Esophagus squamous epithelium (tissue), 5 donors: Measurements from ENCODE around the gene GPX4. TPM values are rescaled to one million over a fixed set of nuclear protein-coding genes. Genes with fewer than 3 reads are reported as not detected.
"Not testable (repeated sequence)": the region's sequence is repeated elsewhere in the genome, so short reads cannot be mapped to it uniquely, and the experiment has no call there.

Source experiments
- DNase-seq: peaks from one replicate; lab custom pipeline; 2025; lab: John Stamatoyannopoulos, UW
- H3K27ac ChIP-seq, 4 donors: fragments of 200-600 bp; sonication (generic); one replicate each; pipeline ENCODE4 v1.5.1; 2016 to 2019; ENCODE audit warnings: mild to moderate bottlenecking in 1 of 4
- H3K27me3 ChIP-seq, 4 donors: fragments of 200-600 bp; sonication (generic); 1 replicate in 3 of 4; 2 replicates in 1 of 4; pipeline versions ENCODE4 v1.5.1 to v1.6.0; 2017 to 2021; ENCODE audit warnings: antibody characterized with exemption in 1 of 4
- H3K36me3 ChIP-seq, 3 donors: fragments of 200-600 bp; sonication (generic); one replicate each; pipeline ENCODE4 v1.5.1; 2016 to 2019
- H3K4me1 ChIP-seq, 3 donors: fragments of 200-600 bp; sonication (generic); one replicate each; pipeline ENCODE4 v1.5.1; 2017 to 2019
- H3K4me3 ChIP-seq, 4 donors: fragments of 200-600 bp; sonication (generic); 1 replicate in 3 of 4; 2 replicates in 1 of 4; pipeline ENCODE4 v1.5.1; 2016 to 2019; ENCODE audit warnings: mild to moderate bottlenecking in 2 of 4, moderate library complexity in 1 of 4
- H3K9me3 ChIP-seq, 3 donors: fragments of 200-600 bp; sonication (generic); one replicate each; pipeline ENCODE4 v1.5.1; 2016 to 2019
- CTCF ChIP-seq, 6 experiments: fragments of 450-650 bp in 4 of 6; fragments of 200-600 bp in 2 of 6; sonication (generic) in 2 of 6; IDR thresholded peaks; one replicate each; pipeline ENCODE4 v1.5.1; 2016 to 2019; ENCODE audit warnings: antibody characterized with exemption in 6 of 6, mild to moderate bottlenecking in 4 of 6, moderate library complexity in 4 of 6
- POLR2A ChIP-seq, 4 donors: fragments of 450-650 bp; IDR thresholded peaks; one replicate each; pipeline ENCODE4 v1.6.1; 2017; ENCODE audit warnings: antibody characterized with exemption in 4 of 4, mild to moderate bottlenecking in 4 of 4, moderate library complexity in 3 of 4
- WGBS, 2 donors: methylation state at CpG; one replicate each; pipeline ENCODE4 v1.1.5; 2018; 5-methylcytosine and 5-hydroxymethylcytosine counted together
- intact Hi-C: fragments of 100-400 bp; cut with DNase I; formaldehyde crosslinking; loops from one replicate; pipeline ENCODE4 v1.15.0; 2022
- total RNA-seq, 4 donors: library from RNA; depleted of rRNA; stranded (reverse); fragments of >200 nt; gene quantifications; one replicate each; pipeline ENCODE4 v1.1.0, GENCODE V29; 2016
- donor health status: DM: yes; HTN: yes; CAD: no.

The GPX4 gene
- total RNA-seq, 4 donors from 2014 or later, result 108 to 405 (median 244) TPM

DNA sequence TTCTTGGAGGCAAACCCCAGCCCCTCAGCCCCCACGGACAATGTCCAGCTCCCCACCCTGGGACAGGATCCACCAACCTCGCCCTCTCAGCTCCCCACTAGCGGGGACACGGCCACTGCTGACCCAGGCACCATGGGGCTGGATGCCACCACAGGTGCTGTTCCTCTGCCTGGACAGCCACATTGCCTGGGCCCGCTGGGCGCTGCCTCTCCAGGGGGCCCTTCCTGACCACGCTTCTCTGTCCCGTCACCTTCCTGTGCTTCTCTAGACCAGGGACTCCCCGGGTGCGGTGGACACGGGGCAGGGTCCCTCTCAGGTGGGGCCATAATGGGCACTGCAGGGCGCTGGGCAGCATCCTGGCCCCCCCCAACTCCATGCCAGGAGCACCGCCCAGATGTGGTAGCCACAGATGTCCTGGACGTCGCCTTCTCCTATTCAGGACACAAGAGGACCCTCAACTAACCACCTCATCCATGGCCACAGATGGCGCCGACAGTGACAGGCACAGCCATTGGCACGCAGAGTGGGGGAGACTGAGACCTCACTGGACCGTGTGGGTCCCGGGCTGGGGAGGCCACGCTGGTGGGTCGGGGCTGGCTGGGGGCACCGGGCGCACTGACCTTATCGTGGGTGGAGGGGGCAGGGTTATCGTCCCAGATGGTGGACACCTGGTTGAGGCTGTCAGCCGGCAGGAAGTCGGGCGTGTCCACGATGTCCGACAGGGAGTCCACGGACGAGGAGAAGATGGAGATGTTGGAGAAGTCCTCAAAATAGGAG, 23.4 kb downstream of the GPX4 start:
- no peak overlapping the region for H3K4me3 ChIP-seq
- peak overlapping the region; percentile 40 to 64 (median 56) for H3K27ac ChIP-seq
- no peaks in the 10 kb centered on the region for H3K9me3 ChIP-seq
- 77 to 92% methylated on average over 10 to 15 of the region's 33 CpGs for WGBS, 2 donors
- no peak for DNase-seq
- H3K4me1 ChIP-seq, result peaks cover 49 to 96% (median 63%) of the 10 kb centered on the region in 3 donors
- TF ChIP-seq CTCF (IDR thresholded peaks at IDR 0.05), result no peak
- TF ChIP-seq POLR2A (IDR thresholded peaks at IDR 0.05), result no peak
- intact Hi-C loops, result no loop called here
- no peaks in the 10 kb centered on the region for H3K27me3 ChIP-seq
- H3K36me3 ChIP-seq, result peaks cover 40 to 77% (median 44%) of the 10 kb centered on the region in 3 donors

- DNase-seq, result no peak
- Histone ChIP-seq H3K4me1 (peaks cover 57 to 99% (median 71%) of the 10 kb centered on the region in 3 donors), H3K36me3 (peaks cover 31 to 68% (median 34%) of the 10 kb centered on the region in 3 donors)
Measured at GRCh38 chr19:1128106-1128505, 24.3 kb downstream of the GPX4 start.

GRCh38 chr19:1129084-1129483, 25.3 kb downstream of the GPX4 start:
- H3K9me3 ChIP-seq, intact Hi-C loops, H3K27me3 ChIP-seq, DNase-seq: not testable (repeated sequence)
- WGBS, 2 donors, result 87 to 92% methylated on average over 5 to 7 of the region's 7 CpGs
- Histone ChIP-seq H3K4me3 (peak overlapping the region in 1 of 4 donors; percentile 84), H3K27ac (peak overlapping the region in 3 of 4 donors; percentile 14 to 93 (median 60)), H3K4me1 (peaks cover 54 to 99% (median 71%) of the 10 kb centered on the region in 3 donors), H3K36me3 (peaks cover 21 to 64% (median 25%) of the 10 kb centered on the region in 3 donors)

More at GRCh38 chr19:1128106-1128505, 24.3 kb downstream of the GPX4 start:
- Histone ChIP-seq H3K27me3 (no peaks in the 10 kb centered on the region), H3K27ac (peak overlapping the region; percentile 10 to 60 (median 36)), H3K9me3 (no peaks in the 10 kb centered on the region), H3K4me3 (no peak overlapping the region)
- no peak for TF ChIP-seq POLR2A (IDR thresholded peaks at IDR 0.05)
- TF ChIP-seq CTCF (IDR thresholded peaks at IDR 0.05), result no peak
- intact Hi-C loops, result no loop called here
- WGBS, 2 donors, result 42 to 57% methylated on average over 17 of the region's 17 CpGs

- Histone ChIP-seq H3K4me3 (peak overlapping the region in 1 of 4 donors; percentile 84), H3K27ac (peak overlapping the region in 2 of 4 donors; percentile 14 to 93), H3K4me1 (peaks cover 54 to 99% (median 70%) of the 10 kb centered on the region in 3 donors), H3K27me3 (no peaks in the 10 kb centered on the region), H3K36me3 (peaks cover 16 to 60% (median 20%) of the 10 kb centered on the region in 3 donors), H3K9me3 (no peaks in the 10 kb centered on the region)
- WGBS, 2 donors, result 82% methylated on average over 5 of the region's 18 CpGs; no CpG with 5 or more reads in 1 of the 2 donors
- no peak for DNase-seq
- intact Hi-C loops, result no loop called here
- TF ChIP-seq CTCF (IDR thresholded peaks at IDR 0.05) (no peak), POLR2A (IDR thresholded peaks at IDR 0.05) (no peak)
Measured at GRCh38 chr19:1129535-1129934, 25.7 kb downstream of the GPX4 start.

DNA sequence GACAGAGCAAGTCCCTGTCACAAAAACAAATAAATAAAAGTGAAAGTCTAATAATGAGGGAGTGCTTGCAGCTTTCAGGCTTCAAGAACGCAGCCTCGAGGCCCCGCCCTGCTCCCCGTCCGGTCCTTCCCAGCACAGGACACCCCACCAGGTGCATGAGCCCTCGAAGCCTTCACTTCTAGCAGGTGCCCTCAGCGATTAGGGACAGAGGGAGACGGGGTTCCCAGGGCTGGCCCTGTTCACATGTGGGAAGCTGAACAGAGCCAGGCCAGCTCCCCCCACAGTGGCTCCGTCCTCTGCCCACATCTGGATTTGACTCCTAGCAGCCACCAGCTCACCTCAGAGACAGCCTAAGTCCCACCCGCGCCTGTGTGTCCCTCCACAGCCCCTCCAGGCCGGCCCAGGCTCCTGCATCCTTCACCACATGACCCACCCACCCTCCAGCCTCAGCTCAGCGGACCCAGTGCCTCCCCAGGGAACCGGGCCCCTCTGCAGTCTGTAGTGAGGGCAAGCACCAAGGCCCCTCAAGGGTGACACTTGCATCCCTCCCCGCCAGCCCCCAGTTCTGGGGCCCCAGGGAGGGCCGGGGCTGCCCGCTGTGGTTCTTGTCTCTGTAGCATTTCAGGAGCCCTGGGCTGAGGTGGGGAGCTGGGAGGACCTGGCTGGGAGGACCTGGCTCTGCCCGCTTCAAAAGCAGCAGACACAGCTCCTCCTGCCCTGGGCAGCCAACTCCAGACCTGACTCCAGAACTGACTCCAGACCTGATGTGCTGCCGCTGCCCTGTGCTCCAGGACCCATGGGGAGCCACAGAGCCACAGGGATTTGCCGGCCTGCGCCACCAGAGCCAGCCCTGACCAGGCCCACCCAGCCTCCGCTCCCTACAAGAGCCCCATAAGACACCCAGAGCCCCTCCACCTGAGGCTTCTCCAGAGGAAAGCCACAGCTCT, 27.2 kb downstream of the GPX4 start:
- H3K36me3 ChIP-seq, result peaks cover 11 to 52% (median 18%) of the 10 kb centered on the region in 3 donors

More for the DNA sequence above, 27.2 kb downstream of the GPX4 start:
- WGBS, 2 donors, result 14 to 40% methylated on average over 6 to 8 of the region's 22 CpGs
- Histone ChIP-seq H3K27me3 (no peaks in the 10 kb centered on the region), H3K4me1 (peaks cover 63 to 100% (median 78%) of the 10 kb centered on the region in 3 donors), H3K4me3 (peak overlapping the region; percentile 51 to 84 (median 66)), H3K27ac (peak overlapping the region; percentile 92 to 98 (median 94)), H3K9me3 (no peaks in the 10 kb centered on the region)
- DNase-seq, result no peak
- intact Hi-C loops, result no loop called here
- peak in 1 of 4 donors; percentile 18 for TF ChIP-seq POLR2A (IDR thresholded peaks at IDR 0.05)
- TF ChIP-seq CTCF (IDR thresholded peaks at IDR 0.05), result no peak
